ENCODE results near the gene CDS1. TPM values are rescaled to one million over a fixed set of nuclear protein-coding genes. Genes with fewer than 3 reads are reported as not detected.

CDS1 gene
- total RNA-seq, 4 donors from 2014 or later = 0.83 to 1.7 (median 1.3) TPM

DNA sequence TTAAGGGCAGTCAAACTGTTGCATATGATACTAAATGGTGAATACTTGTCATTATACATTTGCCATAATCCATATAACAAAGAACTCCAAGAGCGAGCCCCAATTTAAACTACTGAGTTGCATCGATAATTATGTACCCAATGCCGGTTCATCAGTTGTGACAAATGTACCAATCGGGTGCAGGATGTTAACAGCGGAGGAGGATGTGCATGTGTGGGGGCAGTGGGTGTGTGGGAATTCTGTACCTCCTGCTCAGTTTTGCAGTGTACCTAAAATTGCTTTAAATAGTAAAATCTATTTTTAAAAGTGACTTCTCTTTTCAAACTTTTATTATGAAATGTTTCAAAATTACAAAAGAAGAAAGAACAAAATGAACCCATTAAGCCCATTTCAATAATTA lies 20.8 kb upstream of the CDS1 start:
- no peaks in the 10 kb centered on the region for H3K36me3 ChIP-seq
- DNase-seq (ENCODE audit: extremely low spot score) = no peak
- intact Hi-C loops (cut with DNase I) = no loop called here
- H3K27me3 ChIP-seq = no peaks in the 10 kb centered on the region
- TF ChIP-seq, protein P1, sequence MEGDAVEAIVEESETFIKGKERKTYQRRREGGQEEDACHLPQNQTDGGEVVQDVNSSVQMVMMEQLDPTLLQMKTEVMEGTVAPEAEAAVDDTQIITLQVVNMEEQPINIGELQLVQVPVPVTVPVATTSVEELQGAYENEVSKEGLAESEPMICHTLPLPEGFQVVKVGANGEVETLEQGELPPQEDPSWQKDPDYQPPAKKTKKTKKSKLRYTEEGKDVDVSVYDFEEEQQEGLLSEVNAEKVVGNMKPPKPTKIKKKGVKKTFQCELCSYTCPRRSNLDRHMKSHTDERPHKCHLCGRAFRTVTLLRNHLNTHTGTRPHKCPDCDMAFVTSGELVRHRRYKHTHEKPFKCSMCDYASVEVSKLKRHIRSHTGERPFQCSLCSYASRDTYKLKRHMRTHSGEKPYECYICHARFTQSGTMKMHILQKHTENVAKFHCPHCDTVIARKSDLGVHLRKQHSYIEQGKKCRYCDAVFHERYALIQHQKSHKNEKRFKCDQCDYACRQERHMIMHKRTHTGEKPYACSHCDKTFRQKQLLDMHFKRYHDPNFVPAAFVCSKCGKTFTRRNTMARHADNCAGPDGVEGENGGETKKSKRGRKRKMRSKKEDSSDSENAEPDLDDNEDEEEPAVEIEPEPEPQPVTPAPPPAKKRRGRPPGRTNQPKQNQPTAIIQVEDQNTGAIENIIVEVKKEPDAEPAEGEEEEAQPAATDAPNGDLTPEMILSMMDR (IDR thresholded peaks at IDR 0.05) = no peak
- TF ChIP-seq POLR2AphosphoS5 (IDR thresholded peaks at IDR 0.05) (no peak), EP300 (IDR thresholded peaks at IDR 0.05) (no peak), POLR2A (IDR thresholded peaks at IDR 0.05; ENCODE audit: low read depth) (no peak)
- H3K4me1 ChIP-seq = no peaks in the 10 kb centered on the region
- no peaks in the 10 kb centered on the region for H3K9me3 ChIP-seq
- 92% methylated on average over 5 of the region's 5 CpGs for WGBS
- H3K4me3 ChIP-seq = no peak overlapping the region
- H3K27ac ChIP-seq (replicated peaks in 1 of 4) = no peak overlapping the region

DNA sequence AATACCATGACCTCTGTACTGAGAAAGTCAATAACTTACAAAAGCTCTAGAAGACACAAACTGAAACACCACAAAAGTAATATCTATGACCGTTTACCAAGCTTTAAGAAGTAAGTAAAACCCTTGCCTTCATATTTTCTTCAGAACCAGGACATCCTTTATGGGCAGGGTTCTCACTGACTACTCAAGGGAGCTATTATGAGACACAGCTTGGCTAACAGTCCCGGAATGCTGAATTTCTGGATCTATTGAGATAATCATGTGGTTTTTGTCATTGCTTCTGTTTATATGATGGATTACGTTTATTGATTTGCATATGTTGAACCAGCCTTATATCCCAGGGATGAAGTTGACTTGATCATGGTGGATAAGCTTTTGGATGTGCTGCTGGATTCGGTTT lies 19.9 kb upstream of the CDS1 start:
- no peaks in the 10 kb centered on the region for H3K4me1 ChIP-seq

DNA sequence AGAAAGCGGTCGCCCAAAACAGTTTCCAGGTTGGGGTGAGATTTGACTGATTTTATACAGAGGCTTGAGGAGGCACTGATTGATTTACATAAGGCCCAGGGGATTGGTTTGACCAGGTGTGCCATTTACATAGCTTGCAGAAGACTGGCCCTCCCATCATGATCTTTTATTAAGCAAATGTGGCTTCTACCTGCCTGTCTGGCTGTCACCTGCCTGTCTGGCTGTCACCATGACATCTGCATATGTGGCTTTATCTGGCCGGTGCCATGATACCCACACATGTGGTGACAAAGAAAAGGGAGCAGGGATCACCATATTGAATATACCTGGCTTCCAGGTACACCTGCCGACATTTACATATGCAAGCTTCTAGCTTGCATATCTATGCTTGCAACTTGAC lies 17.0 kb upstream of the CDS1 start:
- Histone ChIP-seq H3K36me3 (no peaks in the 10 kb centered on the region), H3K27me3 (no peaks in the 10 kb centered on the region), H3K27ac (replicated peaks in 1 of 4) (no peak overlapping the region), H3K4me1 (no peaks in the 10 kb centered on the region), H3K4me3 (no peak overlapping the region), H3K9me3 (no peaks in the 10 kb centered on the region)
- intact Hi-C loops (cut with DNase I) = no loop called here
- WGBS = 97% methylated on average over 4 of the region's 4 CpGs
- TF ChIP-seq EP300 (IDR thresholded peaks at IDR 0.05) = no peak
- no peak for TF ChIP-seq POLR2A (IDR thresholded peaks at IDR 0.05; ENCODE audit: low read depth)
- TF ChIP-seq, protein P1 (IDR thresholded peaks at IDR 0.05) = no peak
- TF ChIP-seq POLR2AphosphoS5 (IDR thresholded peaks at IDR 0.05) = no peak
- no peak for DNase-seq (ENCODE audit: extremely low spot score)

More for the DNA sequence above, 19.9 kb upstream of the CDS1 start:
- 56% methylated on average over 4 of the region's 4 CpGs for WGBS
- Histone ChIP-seq H3K4me3 (no peak overlapping the region), H3K36me3 (no peaks in the 10 kb centered on the region), H3K27me3 (no peaks in the 10 kb centered on the region), H3K9me3 (no peaks in the 10 kb centered on the region), H3K27ac (replicated peaks in 1 of 4) (no peak overlapping the region)
- TF ChIP-seq, protein P1 (IDR thresholded peaks at IDR 0.05) = no peak
- TF ChIP-seq POLR2AphosphoS5 (IDR thresholded peaks at IDR 0.05) (no peak), POLR2A (IDR thresholded peaks at IDR 0.05; ENCODE audit: low read depth) (no peak), EP300 (IDR thresholded peaks at IDR 0.05) (no peak)
- no peak for DNase-seq (ENCODE audit: extremely low spot score)
- intact Hi-C loops (cut with DNase I) = no loop called here

DNA sequence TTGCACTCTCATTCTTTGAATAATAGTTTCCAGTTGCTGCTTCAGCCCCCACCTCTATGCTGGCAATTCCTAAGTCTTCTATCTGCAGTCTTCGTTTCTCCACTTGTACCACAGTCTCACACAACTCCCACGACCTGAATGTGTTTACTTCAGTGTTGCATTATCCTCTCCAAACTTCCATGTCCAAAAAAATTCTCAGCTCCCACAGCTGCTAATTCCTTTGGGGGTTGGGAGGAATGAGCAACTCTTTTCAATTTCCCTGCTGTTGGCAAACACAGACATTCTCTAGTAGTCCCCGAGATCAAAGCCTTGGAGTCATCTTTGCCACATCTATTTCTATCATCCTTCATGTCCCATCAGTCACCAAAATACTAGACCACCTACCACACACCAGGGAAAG lies 14.4 kb upstream of the CDS1 start:
- intact Hi-C loops (cut with DNase I) = no loop called here
- Histone ChIP-seq H3K36me3 (no peaks in the 10 kb centered on the region), H3K9me3 (no peaks in the 10 kb centered on the region), H3K27ac (replicated peaks in 1 of 4) (no peak overlapping the region), H3K4me3 (no peak overlapping the region), H3K4me1 (no peaks in the 10 kb centered on the region), H3K27me3 (no peaks in the 10 kb centered on the region)
- TF ChIP-seq POLR2A (IDR thresholded peaks at IDR 0.05; ENCODE audit: low read depth) (no peak), EP300 (IDR thresholded peaks at IDR 0.05) (no peak), POLR2AphosphoS5 (IDR thresholded peaks at IDR 0.05) (no peak)
- TF ChIP-seq, protein P1 (IDR thresholded peaks at IDR 0.05) = no peak
- WGBS = 40% methylated on average over 3 of the region's 3 CpGs
- DNase-seq (ENCODE audit: extremely low spot score) = no peak

DNA sequence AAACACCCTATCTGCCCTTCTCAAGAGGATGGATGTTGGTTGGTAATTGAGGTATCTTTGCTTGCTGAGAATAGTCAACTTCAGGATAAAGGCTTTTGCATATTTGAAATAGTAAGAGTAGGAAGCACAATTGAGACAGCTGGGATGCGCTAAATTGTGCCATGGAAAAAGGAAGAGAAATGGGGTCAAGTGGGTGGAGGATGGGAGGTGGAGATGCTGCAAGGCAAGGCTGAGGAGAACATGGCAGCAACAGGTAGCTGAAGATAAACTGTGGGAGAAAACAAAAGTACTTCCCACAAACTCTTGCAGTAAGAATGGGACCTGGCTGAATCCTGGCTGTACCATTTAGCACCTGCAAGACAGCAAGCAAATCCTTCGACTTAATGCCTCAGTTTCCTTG lies 13.9 kb upstream of the CDS1 start:
- Histone ChIP-seq H3K27ac (replicated peaks in 1 of 4) (no peak overlapping the region), H3K4me3 (no peak overlapping the region), H3K9me3 (no peaks in the 10 kb centered on the region), H3K27me3 (no peaks in the 10 kb centered on the region), H3K36me3 (no peaks in the 10 kb centered on the region), H3K4me1 (no peaks in the 10 kb centered on the region)
- intact Hi-C loops (cut with DNase I) = no loop called here
- TF ChIP-seq, protein P1 (IDR thresholded peaks at IDR 0.05) = no peak
- no peak for TF ChIP-seq POLR2AphosphoS5 (IDR thresholded peaks at IDR 0.05)
- 88% methylated on average over 2 of the region's 2 CpGs for WGBS
- DNase-seq (ENCODE audit: extremely low spot score) = no peak
